ENCODE data around the gene POLRMT. TPM values are rescaled to one million over a fixed set of nuclear protein-coding genes. Genes with fewer than 3 reads are reported as not detected.

The POLRMT gene
- total RNA-seq, 6 experiments from 2014 or later, result 25.9 to 42.9 (median 33.3) TPM

- intact Hi-C loops (cut with DNase I), result no loop called here
- DNase-seq (no peak), ATAC-seq (no peak)
- no peaks in the 10 kb centered on the region for H3K27me3 ChIP-seq
- H3K27ac ChIP-seq, result no peak overlapping the region
- H3K4me1 ChIP-seq, result no peaks in the 10 kb centered on the region
- TF ChIP-seq CTCF (IDR thresholded peaks at IDR 0.05) (no peak), POLR2A (IDR thresholded peaks at IDR 0.05) (no peak)
- H3K4me3 ChIP-seq, result no peak overlapping the region
- 40% methylated on average over 1 of the region's 28 CpGs for WGBS (ENCODE audit: insufficient coverage, low coverage, low lambda C conversion rate, missing lambda C conversion rate)
- H3K36me3 ChIP-seq, result peaks cover 0 to 31% (median 13%) of the 10 kb centered on the region in 4 donors
- no peaks in the 10 kb centered on the region for H3K9me3 ChIP-seq
These were observed 11.0 kb upstream of the POLRMT start for GRCh38 chr19:644363-644762.

GRCh38 chr19:643736-644135 is 10.4 kb upstream of the POLRMT start:
- DNase-seq (no peak), ATAC-seq (no peak)
- TF ChIP-seq POLR2A (IDR thresholded peaks at IDR 0.05) (no peak), CTCF (IDR thresholded peaks at IDR 0.05) (no peak)
- Histone ChIP-seq H3K27ac (no peak overlapping the region), H3K4me3 (no peak overlapping the region), H3K36me3 (peaks cover 0 to 26% (median 11%) of the 10 kb centered on the region in 4 donors), H3K27me3 (no peaks in the 10 kb centered on the region), H3K4me1 (no peaks in the 10 kb centered on the region), H3K9me3 (no peaks in the 10 kb centered on the region)
- 89% methylated on average over 8 of the region's 24 CpGs for WGBS (ENCODE audit: insufficient coverage, low coverage, low lambda C conversion rate, missing lambda C conversion rate)
- intact Hi-C loops (cut with DNase I), result no loop called here

- Histone ChIP-seq H3K36me3 (peaks cover 0 to 19% (median 7%) of the 10 kb centered on the region in 4 donors), H3K4me3 (no peak overlapping the region), H3K4me1 (no peaks in the 10 kb centered on the region), H3K27me3 (no peaks in the 10 kb centered on the region), H3K9me3 (no peaks in the 10 kb centered on the region), H3K27ac (no peak overlapping the region)
- no CpG with 5 or more reads among the region's 70 CpGs for WGBS (ENCODE audit: insufficient coverage, low coverage, low lambda C conversion rate, missing lambda C conversion rate)
- TF ChIP-seq CTCF (IDR thresholded peaks at IDR 0.05) (no peak), POLR2A (IDR thresholded peaks at IDR 0.05) (no peak)
- DNase-seq, result peak in 1 of 3 donors; percentile 17
- no peak for ATAC-seq
- intact Hi-C loops (cut with DNase I), result no loop called here
These were observed 9.7 kb upstream of the POLRMT start for GRCh38 chr19:642767-643727.

GRCh38 chr19:641702-642101 is 8.4 kb upstream of the POLRMT start:
- Histone ChIP-seq H3K9me3 (no peaks in the 10 kb centered on the region), H3K27ac (no peak overlapping the region), H3K4me3 (no peak overlapping the region), H3K27me3 (no peaks in the 10 kb centered on the region), H3K4me1 (no peaks in the 10 kb centered on the region), H3K36me3 (peaks cover 0 to 6% (median under 1%) of the 10 kb centered on the region in 4 donors)
- WGBS (ENCODE audit: insufficient coverage, low coverage, low lambda C conversion rate, missing lambda C conversion rate), result 90% methylated on average over 4 of the region's 17 CpGs
- no peak for DNase-seq
- ATAC-seq, result no peak
- TF ChIP-seq POLR2A (IDR thresholded peaks at IDR 0.05), result no peak
- no peak for TF ChIP-seq CTCF (IDR thresholded peaks at IDR 0.05)
- intact Hi-C loops (cut with DNase I), result no loop called here

Data from right lobe of liver (tissue), 6 donors.